A172 (cell line): Measurements from ENCODE around the gene MPV17L2. TPM values are rescaled to one million over a fixed set of nuclear protein-coding genes. Genes with fewer than 3 reads are reported as not detected.

Experiments
- DNase-seq: peaks from one replicate; pipeline ENCODE4 v3.0.0-alpha.2; 2015; ENCODE audit warnings: low spot score
- total RNA-seq: library from RNA; depleted of rRNA; stranded (reverse); fragments of >200 nt; shearing (Covaris generic); gene quantifications from 2 replicates; pipeline ENCODE4 v1.2.3, GENCODE V29; 2014

MPV17L2 gene
- total RNA-seq, 1 experiment from 2014 or later: 17.1 TPM

GRCh38 chr19:18216789-18217188 is 23.8 kb downstream of the MPV17L2 start:
- no peak for DNase-seq

GRCh38 chr19:18218159-18218558 is 25.1 kb downstream of the MPV17L2 start:
- no peak for DNase-seq

DNA sequence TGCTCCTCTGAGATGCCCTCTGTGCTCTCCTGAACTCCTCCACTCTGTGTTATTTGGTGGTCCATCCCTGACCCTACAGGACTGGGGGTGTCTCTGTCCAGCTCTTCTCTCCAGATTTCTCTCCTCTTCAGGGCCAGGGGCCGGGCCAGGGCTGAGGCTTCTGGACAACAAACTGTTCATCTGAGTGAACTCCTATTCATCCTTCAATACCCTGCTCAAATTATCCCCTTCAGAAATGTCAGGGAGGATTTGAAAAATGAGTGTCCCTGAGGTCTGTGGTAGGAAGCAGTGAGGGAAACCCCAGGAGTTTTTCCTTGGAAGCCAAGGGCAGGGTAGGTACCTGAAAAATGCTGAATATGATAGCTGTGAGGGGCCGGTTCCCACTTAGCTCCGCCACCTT is 25.6 kb downstream of the MPV17L2 start:
- DNase-seq: no peak

DNA sequence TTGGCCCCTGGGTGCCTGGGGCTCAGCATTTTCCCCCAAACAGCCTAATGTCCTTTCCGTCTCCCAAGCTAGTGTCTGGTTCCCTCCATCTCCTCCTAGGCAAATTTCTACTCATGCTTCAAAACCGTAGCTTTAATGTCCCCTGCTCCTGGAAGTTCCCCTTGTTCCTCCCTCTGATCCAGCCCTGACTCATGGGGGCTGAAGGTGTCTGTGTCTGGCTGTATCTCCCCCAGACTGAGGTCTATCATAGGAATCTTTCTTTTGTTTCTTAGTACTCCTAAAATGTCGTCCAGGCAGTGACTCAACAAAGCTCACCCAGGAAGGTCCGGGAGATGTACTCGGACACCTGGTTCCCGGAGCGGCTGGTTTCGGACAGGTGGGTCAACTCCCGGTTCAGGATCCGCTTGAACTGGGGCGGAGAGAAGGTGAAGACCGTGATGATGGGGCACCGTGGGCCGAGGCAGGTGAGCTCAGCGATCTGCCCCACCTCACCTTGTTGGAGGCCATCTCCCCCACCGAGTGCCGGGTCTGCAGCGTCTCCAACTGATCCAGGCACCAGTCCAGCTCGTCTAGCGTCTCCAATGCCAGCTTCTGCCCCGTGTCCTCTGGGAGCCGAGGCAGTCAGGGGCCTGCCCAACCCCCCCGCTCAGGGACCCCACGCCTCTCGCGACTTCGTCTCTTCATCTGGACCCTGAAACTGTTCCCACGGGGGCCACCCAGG is 27.1 kb downstream of the MPV17L2 start:
- DNase-seq: no peak

DNA sequence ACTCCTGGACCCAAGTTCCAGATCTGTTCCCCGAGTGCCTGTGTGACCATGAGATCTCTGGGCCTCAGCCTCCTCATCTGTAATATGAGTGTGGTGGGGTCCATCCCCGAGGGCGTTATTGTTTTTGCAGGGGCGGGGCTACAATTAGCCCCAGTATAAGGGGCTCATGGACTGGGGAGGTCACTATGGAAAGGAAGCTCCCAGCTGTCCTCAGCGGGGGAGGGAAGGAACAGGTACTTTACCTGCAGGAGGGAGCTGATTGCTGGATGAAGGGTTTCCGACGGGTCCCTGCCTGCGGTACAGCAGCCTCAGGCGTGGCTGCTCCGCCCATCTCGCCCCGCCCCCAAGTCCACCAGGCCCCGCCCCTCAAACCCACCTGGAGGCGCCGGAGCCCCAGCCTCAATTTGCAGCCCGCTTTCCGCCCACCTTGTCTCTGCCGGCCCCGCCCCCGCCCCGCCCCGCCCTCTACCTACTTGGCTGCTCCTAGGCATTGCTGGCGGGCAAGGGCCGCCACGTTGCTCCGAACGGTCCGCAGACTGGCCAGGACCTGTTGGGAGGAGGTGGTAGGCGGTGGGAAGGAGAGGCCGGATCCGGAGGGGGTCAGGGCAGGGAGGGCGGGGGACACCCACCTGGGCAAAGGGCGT is 27.7 kb downstream of the MPV17L2 start:
- DNase-seq: no peak

DNA sequence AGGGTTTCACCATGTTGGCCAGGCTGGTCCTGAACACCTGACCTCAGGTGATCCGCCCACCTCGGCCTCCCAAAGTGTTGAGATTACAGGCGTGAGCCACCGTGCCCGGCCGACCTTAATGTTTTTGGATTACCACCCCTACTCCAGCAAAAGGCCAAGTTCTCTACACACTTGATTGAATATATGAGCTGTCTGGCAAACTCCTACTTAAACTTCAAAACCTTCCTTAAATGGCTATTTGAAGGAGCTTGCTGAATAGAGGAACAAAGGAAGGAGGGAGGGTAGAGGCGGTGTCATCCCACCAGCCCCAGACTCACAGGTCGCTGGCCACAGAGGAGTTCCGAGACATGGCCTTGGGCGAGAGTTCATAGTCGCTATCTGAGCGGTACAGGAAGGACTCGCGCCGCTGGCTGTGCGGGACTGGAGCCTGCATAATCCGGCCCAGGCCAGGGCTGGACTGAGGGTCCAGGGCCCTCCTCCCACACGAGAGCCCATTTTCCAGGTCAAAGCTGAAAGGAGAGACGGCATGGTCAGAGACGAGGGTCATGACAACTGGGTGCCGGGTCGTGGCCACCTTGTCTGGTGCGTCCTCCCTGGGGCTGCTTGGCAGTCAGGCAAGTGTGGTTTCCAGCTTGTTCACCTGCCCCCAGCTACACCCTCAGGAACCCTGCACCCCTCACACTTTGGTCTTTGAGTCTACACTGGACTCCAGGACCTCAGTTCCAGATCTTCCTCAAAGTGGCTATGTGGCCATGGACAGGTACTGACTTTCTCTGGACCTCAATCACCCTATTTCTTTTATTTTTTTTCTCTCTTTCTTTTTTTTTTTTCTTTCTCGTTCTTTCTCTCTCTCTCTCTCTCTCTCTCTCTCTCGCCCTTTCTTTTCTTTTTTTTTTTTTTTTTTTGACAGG is 29.1 kb downstream of the MPV17L2 start:
- no peak for DNase-seq

GRCh38 chr19:18223860-18224524 is 31.0 kb downstream of the MPV17L2 start:
- no peak for DNase-seq

- peak; percentile 97 for DNase-seq
Measured at GRCh38 chr19:18224525-18225354, 31.7 kb downstream of the MPV17L2 start.

- no peak for DNase-seq
Measured at GRCh38 chr19:18225355-18225701, 32.3 kb downstream of the MPV17L2 start.

GRCh38 chr19:18225702-18226468 is 32.9 kb downstream of the MPV17L2 start, which contains the start of gene PDE4C:
PDE4C (minus strand) TSS chr19:18226438; CDS start chr19:18226415, 23 bp downstream.
- DNase-seq: no peak

GRCh38 chr19:18226956-18227780 is 34.1 kb downstream of the MPV17L2 start:
- DNase-seq: no peak

- DNase-seq: no peak
Measured at GRCh38 chr19:18227781-18228271, 34.8 kb downstream of the MPV17L2 start.

- no peak for DNase-seq
Measured at GRCh38 chr19:18229474-18229873, 36.5 kb downstream of the MPV17L2 start.

DNA sequence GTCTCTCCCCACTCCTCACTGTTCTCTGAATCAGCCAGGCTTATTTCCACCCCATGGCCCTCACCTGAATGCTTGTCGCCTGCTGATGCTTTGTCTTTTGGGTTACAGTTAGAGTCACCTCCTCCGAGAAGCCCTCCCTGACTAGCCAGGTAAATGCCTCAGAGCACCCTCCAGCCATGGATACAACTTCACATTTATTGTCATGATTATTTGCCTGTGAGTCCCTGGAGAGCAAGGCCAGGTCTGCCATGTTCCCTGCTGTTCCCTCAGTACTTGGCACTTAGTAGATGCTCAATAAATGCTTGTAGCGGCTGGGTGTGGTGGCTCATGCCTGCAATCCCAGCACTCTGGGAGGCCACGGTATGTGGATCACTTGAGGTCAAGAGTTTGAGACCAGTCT is 36.9 kb downstream of the MPV17L2 start:
- DNase-seq: no peak

GRCh38 chr19:18230941-18231734 is 38.1 kb downstream of the MPV17L2 start:
- peak; percentile 58 for DNase-seq

DNA sequence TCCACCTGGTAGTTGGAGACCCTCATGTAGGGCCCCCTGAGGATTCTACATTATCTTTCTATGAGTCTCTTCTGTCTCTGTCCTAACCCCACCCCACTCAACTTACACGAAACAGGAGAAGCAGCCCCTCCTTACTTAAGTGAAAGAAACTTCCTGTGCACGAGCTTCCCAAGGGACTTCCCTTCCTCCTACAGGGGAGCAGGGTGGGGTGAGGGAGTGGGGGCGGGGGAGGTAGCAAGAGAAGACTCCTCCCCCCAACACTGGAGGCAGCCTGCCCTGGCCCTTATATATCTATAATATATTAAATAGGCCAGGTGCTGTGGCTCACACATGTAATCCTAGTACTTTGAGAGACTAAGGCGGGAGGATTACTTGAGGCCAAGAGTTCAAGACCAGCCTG is 38.8 kb downstream of the MPV17L2 start:
- peak; percentile 35 for DNase-seq

DNA sequence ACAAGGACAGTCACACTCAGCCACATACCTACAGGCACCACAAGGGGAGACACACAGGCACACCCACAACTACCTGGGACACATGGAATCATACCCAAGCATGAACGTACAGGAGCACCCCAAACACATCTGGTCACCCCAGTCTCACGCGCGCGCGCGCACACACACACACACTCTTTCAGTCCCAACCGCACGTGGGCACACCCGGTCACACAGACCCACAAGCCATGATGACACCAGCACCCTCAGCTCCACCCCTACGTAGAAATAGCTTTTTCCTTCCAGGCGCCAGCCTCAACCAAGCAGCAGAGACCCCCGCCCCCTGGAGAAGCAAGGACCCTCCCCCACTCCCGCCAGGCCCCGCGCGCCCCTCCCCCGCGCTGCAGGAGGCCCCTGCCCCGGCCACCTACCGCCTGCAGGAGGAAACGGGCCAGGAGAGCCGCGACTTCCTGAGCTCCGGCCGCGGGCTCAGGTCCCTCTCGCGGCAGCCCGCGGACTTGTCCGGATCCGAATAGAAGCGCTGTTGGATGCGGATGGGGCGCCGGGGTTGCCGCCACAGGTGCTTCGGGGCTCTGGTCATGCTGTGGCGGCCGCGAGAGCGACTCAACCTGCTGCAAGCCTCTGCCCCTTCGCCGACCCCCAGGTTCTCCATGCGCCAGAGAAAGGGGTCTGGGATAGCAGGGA is 39.7 kb downstream of the MPV17L2 start:
- DNase-seq: no peak
